Activated CD4-positive, CD25-positive, alpha-beta regulatory T cell treated with anti-CD3 and anti-CD28 coated beads, Interleukin-2, amount 50 U/mL, for 24 hours (primary cell): Measurements from ENCODE around the gene SLC38A3.
"Not testable (repeated sequence)": the region's sequence is repeated elsewhere in the genome, so short reads cannot be mapped to it uniquely, and the experiment has no call there.

Experiments
- ATAC-seq, 2 donors: fragments of 150-1000 bp; cut with Tn5 transposase; one replicate each; pipeline ENCODE4 v1.10.0; 2021; ENCODE audit warnings: mild to moderate bottlenecking in 1 of 2, moderate library complexity in 1 of 2

Gene SLC38A3

DNA sequence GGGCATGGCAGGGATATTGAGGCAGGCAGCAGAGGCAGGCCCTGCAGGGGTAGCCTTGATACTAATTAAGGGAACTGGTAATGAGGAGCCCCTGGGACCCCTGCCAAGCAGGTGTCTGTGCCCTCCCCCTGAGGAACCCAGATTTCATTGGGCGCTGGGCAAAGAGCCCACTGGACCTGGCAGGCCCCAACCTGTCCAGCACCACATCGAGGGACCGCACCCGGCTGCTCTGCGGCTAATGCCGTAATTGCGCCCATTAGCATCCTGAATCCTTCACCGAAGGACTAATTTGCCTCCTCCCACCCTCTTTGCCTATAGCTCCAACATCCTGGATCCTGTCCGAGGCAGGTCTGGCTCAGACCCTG lies 50.2 kb downstream of the SLC38A3 start:
- no peak for ATAC-seq

DNA sequence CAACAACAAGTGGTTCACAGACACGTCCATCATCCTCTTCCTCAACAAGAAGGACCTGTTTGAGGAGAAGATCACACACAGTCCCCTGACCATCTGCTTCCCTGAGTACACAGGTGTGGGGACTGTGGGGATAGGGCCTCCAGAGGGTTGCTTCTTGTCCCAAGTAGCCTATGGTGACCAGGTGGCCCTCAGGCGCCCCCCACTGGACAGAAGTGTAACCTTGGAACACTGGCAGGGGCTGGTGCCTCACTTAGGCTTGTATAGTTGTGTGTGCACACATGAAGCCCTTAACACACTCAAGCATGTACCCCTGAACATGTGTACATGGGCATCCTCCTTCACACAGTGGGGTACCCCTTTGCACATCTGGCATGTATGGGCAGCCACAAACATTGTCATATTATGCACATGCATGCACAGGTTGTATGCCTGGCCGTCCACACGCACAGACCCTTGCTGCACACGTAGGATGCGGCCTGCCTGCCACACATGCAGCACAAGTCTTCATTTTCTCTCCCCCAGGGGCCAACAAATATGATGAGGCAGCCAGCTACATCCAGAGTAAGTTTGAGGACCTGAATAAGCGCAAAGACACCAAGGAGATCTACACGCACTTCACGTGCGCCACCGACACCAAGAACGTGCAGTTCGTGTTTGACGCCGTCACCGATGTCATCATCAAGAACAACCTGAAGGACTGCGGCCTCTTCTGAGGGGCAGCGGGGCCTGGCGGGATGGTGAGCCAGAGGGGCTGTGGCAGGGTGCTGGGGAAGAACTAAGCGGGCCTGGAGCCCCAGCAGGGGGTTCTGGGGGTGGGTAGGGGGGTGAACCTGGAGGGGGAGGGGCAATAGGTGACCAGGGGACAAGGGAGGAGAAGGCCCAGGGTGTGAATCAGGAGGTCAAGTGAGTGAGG lies 52.2 kb downstream of the SLC38A3 start:
- no peak for ATAC-seq

DNA sequence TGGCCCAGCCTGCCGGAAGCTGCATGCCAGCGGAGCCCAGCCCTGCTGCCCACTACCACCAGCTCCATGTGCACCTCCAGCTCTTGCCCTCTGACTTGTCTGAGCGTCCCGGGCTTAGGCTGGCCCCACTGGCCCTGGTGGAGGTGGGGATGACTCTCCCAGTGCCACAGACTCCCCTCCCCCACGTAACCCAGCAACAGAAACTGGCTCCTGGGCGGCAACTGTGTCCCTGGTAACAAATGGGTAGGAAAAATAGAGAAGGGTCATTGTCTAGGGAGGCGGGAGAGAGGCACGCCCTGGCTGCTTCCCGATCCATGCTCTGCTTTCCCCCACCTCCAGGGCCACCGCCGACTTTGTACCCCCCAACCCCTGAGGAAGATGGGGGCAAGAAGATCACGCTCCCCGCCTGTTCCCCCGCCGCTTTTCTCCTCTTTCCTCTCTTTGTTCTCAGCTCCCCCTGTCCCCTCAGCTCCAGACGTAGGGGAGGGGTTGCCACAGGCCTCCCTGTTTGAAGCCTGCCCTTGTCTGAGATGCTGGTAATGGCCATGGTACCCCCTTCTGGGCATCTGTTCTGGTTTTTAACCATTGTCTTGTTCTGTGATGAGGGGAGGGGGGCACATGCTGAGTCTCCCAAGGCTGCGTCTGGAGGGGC lies 53.1 kb downstream of the SLC38A3 start:
- no peak for ATAC-seq

DNA sequence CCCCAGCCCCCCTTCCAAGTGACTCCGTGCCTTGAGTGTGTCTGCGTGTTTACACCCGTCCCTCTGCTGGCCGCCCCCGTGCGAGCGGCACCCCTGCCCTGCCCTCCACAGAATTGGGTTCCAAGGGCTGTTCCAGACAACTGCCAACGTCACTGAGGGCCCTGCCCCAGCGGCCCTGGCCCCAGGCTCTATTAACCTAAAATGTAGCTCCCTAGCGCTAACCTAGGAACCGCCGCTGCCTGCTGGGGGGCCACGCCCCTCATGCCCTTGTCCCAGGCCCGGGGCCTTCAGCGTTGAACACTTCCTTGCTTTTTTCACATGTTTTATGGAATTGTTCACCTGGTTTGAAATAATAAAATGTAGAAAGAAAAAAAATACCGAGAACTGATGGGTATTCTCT lies 53.9 kb downstream of the SLC38A3 start:
- no peak for ATAC-seq

DNA sequence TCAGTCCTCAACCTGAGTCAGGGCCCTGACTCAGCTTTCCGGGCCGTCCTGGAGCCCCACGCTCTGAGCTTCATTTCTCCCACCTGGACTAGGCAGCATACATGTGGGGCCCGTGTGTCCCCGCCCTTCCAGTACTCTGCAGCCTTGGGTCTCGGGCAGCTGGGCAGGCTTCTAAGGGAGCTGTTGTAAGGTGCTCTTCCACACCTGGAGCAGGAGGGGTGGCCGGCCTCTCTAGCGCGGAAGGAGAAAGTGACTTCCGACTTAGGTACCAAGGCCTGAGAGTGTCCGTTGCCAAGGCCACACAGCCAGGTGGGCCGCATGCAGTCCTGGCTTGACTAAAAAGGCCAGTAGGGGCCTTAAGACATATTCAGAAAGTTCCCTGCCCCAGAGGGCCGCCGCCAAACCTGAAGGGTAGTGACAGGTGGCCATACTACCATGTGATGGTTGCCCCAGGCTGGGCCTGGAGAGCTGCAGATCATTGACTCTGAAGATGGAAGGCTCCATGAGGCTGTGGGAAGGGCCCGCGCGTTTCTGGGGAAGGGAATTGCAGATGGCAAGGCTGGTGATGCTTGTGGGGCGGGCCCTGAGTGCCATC lies 54.5 kb downstream of the SLC38A3 start:
- ATAC-seq = peak; percentile 7 to 8

DNA sequence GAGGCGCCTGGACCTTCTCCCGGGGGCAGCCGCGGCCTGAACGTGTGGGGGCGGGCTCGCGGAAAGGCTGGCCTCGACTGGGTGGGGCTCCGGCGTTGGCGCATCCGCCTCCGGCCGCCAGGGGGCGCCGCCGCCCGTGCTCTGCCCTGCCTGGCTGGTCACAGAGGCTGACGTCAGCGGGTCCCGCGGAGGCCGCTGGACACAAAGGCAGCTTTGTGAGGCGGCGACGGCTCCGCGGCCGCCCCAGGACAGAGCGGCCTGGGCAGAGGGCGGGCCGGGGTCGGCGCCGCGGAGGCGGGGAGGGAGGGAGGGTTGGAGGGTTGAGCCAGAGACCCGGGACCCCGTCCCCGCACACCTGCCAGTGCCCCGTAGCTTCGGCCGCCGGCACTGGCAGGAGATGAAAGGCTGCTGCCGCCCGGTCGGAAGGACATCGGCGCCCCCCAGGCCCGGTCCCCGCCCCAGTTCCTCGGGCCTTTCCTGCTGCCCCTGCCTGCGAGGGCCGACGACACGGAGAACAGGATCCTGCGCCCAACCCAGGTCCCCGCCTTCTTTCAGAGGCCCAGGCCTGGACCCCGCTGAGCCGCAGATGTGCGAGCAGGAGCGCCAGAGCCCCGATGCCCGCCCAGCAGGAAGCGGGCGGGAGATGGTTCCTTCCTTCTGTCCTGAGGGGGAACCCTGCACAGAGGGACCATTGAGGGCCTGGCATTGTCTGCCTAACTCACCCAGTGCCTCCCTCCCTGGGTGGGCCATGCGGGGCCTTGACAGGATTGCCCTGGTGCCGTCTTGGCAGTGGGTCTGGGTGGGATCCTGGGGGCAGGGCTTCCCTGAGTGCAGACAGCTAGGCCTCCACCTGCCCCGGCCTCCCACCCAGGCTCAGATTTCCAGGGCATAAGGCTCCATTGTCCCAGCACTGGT lies 55.2 kb downstream of the SLC38A3 start:
- ATAC-seq = peak; percentile 96 to 98

DNA sequence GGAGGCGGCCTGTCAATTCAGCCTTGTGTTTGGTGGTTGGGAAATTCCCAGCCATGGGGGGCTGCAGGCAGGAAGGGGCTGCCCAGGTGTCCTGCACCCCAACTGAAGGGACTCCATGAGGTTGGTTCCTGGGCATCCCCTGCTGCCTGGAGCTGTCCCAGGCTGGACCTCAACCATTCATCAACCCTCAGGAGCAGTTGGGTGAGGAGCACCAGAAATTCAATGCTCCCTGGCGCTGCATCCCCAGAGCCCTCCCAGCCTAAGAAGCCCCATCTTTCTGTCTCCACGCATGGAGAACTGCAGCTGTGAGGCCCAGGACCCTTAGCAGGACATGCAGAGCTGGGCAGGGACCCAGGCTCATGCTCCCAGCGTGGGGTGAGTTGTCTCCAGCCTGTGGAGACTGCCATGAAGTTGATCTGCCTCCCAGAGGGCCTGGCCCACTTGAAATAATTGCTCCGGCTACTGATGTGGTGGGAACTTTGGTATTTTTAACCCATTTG lies 55.9 kb downstream of the SLC38A3 start:
- no peak for ATAC-seq

DNA sequence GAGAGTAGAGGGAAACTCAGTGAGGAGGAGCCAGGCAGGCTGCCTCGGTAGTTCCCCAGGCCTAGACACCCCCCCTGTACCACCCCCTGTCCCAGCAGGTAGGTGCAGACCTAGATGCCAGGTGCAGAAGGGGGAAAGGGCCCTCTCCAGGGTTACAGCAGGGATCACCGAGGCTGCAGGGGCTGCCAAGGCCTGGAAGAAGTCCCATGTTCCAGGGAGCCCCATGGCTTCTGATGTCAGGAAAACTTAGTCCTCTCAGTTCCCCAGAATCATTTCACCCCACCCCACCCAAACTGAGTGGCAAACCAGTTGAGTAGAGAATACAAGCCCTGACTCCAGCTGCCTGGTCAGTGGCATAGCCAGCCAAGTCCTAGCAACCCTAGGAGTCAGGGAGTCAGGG lies 56.4 kb downstream of the SLC38A3 start:
- no peak for ATAC-seq

DNA sequence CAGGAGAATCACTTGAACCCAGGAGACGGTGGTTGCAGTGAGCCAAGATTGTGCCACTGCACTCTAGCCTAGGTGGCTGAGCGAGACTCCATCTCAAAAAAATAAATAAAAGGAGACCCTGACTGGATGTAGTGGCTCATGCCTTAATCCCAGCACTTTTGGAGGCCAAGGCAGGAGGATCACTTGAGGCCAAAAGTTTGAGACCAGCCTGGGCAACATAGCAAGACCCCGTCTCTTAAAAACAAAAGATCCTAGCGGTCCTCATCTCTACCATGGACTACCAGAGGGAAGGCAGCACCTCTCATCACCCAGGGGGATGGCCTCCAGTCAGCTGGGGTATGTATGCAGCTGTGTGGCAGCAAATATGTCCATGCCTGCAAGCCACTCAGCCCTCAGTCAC lies 57.1 kb downstream of the SLC38A3 start:
- ATAC-seq = not testable (repeated sequence)

DNA sequence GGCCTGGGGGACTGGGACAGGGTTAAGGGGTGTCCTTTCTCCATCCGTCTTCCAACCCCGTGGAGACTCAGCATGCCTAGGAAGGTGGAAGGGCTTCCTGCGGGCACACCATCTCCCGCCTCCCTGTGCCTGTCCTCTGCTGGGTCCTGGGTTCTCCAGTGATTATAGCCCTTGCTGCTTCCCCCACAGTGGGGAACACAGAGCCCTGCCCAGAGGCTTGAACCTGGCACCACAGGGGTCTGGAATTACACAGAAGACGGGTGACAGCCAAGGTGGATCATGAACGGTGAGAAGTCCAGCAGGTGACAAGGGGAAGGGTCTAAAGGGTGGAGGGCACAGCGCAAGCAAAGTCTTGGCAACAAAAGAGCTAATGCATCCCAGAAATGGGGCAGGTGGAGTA lies 57.7 kb downstream of the SLC38A3 start:
- ATAC-seq = no peak

DNA sequence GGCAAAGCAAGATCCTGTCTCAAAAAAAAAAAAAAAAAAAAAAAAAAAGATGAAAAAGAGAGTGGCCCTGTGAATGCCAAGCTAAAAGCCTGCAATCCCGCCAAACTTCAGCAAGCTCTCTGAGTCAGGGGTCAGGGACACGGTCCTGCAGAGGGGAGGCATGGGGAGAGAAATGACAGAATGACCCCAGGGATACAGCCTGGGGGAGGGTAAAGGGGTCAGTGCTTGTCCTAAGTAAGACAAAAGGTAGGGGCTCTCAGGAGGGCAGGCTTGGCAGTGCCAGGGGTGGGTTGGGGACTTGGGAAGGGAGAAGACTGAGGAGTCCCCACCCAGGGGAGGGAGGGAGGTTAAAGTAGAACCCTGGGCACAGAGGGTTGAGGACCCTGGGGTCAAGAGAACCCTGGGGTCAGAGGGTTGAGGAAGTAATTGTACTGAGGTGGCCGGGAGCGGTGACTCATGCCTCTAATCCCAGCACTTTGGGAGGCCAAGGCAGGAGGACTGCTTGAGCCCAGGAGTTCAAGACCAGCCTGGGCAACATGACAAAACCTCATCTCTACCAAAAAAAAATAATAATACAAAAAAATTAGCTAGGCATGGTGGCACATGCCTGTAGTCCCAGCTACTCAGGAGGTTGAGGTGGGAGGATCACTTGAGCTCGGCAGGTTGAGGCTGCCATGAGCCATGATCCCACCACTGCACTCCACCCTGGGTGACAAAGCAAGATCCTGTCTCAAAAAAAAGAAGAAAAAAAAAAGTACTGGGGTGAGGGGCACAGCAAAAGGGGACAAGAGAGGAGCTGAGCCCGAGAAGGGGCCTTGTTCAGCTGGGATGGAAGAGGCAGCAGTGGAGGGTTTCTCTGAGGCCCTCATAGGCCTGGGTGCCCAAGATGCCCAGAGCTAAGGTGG lies 58.7 kb downstream of the SLC38A3 start:
- ATAC-seq = no peak

DNA sequence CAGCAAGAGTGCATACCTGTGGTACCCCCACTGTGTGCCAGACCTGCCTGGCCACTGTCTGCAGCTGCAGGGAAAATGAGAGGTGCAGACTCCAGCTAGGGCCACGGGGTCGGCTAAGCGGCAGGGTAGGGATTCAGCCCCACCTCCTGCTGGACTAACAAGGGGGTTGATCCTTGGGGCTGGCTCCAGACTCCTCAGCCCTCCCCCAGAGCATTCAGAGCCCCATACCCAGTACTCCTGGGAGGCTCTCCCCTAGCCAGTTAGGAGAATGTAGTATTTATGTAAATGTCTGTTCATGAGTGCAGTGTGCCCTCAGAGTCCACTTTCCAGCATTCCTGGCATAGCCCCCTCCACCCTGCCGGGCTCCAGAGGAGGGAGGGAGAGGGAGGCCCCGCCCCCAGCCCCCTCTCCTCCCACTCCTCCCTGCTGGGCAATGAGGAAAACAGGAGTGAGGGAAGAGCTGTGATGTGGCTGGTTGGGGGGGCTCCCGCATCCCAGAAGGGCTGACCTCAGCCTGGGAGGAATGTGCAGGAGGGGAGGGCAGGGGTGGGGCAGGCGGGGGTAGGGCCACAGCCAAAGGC lies 59.4 kb downstream of the SLC38A3 start:
- no peak for ATAC-seq

DNA sequence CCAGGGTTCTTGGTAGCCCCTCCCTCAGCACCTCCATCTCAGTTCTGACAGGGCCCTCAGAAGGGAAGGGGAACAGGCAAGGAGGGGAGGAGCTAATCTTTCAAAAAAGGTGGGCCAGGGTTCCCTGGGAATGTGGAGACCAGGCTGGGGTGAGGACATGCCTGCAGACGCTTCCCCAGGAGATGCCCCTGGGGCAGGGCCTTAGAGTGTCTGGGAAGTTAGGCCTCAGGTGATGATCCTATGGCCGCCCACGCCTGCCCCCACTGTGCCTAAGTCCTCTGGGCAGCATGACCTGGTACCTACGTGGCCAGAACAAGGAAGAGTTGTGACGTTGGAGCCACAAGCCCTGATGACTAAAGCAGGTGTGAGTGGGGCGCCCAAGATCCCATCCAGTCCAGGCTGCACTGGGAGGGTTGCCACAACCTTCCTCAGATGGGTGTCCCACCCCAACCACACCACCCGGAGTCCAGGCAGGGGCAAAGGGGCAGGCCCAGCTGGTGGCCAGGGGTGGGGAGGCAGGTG lies 60.0 kb downstream of the SLC38A3 start:
- no peak for ATAC-seq

DNA sequence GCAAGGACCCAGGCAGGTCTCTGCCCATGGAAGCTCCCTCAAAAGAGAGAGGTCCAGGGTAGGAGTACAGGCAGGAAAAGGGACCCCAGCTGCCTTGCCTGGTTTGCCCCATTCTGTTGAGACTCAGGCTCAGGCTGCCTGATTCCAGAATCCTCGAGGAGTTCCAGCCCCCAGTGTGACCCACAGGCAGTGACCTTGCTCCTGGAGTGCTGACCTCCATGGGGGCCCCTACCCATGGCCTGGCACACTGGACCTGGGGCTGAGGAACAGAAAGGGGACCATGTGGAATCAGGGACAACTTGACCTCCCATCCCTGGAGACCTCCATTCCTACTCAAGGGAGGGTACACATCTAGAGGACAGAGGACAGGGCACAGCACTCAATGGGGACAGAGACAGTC lies 60.5 kb downstream of the SLC38A3 start:
- ATAC-seq = no peak

DNA sequence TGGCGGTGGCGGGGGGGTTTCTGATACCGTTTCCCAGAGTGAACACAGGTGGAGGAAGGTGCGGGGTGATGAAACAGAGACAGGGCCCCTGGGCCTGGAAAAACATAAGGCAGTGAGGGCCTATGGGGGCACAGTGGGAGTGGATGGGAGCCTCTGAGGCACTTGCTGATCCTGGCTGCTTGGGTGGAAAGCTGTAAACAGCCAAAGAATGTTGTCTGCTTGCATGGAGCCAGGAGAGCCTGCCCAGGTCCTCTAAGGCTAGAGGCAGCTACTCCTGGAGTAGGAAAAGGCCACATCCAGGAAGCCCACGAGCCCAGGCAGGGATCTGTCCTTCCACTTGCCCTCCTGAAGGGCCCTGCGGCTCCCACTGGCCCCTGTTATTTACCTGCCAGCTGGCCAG lies 60.9 kb downstream of the SLC38A3 start:
- ATAC-seq = no peak

DNA sequence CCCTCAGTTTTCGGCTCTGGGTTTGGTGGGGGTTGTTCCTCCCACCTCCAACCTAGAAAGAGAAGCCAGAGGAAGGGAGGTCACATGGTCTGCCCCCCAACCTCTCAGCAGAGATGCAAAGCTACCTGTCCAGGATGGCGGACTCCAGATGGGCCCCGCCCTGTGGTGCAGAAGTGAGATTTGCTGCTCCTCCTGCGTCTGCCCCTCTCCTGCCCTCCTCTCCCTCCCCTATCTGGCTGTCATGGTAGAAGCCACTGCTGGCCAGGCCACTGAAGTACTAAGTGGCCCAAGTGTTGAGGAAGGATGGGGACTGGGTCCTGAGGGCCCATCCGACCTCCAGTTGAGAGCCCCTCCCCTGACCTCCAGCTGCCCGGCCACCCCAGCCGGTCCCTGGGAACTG lies 61.8 kb downstream of the SLC38A3 start:
- ATAC-seq = no peak

DNA sequence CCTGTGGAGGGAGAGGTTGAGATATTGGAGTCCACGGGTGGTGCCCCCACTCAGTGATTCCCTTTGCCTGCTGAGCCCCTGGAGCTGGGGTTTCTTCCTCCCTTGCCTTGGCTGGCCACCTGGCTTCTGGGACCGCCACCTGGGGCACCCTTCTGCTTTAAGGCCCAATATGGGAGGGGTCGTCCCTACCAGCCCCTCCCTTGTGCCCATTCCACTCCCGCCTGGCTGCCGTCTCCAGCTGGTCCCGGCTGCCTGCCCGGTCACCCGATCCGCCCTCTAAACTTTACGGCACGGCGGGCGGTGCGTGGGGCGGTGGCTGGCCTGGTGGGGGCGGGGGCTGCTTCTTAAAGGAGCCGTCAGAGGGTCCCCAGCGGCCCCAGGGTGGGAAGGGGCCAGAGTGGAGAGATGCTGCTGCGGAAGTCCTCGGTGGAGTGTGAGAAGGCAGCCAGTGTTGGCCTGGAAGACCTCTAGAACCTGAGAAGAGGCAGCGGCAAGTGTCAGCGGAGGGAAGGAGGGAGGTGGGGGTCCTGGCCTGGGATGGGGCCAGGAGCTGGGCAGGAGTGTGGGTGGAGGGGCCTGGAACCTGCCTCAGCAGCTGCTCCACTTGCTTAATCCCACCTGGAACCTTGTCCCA lies 62.3 kb downstream of the SLC38A3 start:
- no peak for ATAC-seq

DNA sequence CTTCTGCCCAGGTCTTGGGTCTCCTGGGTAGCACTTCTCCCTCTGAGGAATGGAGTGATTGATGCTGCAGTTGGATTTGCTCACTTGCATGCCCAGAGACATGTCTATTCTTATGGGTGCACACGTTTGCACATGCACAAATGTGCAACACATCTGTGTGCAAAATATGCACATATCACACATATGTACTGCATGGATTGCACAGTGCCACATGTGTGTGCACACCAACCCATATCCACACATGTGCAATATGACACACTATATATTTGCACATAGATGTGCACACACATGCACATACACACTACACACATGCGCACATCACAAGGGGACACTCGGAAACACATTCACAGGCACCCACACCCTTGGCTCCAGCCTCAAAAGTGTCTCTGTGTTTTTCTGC lies 63.2 kb downstream of the SLC38A3 start:
- no peak for ATAC-seq

DNA sequence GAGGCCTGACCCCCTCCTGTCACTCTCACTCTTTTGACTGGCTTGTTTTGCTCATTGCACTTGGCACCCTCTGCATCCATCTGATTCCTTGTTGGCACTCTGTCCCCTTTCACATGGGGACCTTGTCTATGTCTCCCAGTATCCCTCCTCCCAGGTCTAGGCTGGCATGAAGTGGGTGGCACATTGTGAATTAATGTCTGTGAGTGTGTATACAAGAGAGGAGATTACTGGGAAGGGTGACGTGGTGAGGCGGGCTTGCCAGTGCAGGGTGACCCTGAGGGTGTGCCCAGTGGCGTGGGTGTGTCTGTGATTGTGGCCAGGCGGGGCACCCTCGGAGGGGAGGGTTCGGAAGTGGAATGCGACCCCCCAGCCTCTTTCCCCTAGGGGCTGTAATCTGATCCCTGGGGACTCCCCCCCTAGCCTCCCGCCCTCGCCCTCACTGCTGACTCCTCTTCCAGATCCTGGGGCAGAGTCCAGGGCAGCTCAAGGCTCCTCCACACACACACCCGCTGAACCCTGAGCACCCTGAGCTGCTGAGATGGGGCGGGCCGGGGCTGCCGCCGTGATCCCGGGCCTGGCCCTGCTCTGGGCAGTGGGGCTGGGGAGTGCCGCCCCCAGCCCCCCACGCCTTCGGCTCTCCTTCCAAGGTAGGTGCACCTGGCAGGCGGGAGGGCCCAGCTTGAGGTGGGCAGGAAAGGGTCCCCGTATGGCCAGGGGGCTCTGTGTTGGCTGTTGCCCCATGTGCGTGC lies 63.8 kb downstream of the SLC38A3 start, which contains the start of gene SEMA3B:
TSS of gene SEMA3B (plus strand) at position 445 of the 749 bp plus-strand sequence. CDS start at position 539, 94 bp downstream.
- no peak for ATAC-seq
